Measurements from ENCODE around the gene FKBP14. TPM values are rescaled to one million over a fixed set of nuclear protein-coding genes. Genes with fewer than 3 reads are reported as not detected.

The FKBP14 gene
- total RNA-seq, 1 donor from 2014 or later, result 8.6 TPM

DNA sequence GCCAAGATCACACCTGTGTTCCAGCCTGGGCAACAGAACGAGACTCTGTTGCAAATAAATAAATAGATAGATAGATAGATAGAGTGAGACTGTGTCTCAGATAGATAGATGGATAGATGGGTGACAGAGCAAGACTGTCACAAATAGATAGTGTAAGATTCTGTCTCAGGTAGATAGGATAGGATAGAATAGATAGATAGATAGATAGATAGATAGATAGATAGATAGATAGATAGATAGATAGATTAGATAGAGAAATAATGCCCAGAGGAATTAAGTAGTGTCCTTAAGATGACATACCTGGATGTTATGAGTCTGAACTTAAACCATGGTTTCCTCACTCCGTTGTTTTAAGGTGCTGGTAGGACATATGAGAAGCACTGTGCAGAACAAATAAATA, 9.7 kb upstream of the FKBP14 start:
- intact Hi-C loops (cut with micrococcal nuclease), result no loop called here

DNA sequence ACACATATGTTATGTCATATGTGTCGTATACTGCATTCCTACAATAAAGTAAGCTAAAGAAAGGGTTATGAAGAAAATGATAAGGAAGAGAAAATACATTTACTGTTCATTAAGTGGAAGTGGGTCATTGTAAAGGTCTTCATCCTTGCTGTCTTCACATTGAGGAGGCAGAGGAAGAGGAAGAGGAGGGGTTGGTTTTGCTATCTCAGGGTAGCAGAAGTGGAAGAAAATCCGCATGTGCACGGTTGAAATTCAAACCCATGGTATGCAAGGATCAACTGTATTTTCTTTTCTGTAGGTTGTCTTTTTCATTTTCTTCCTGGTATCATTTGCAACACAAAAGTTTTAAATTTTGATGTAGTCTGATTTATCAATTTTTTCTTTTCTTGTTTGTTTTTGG, 8.0 kb upstream of the FKBP14 start:
- intact Hi-C loops (cut with micrococcal nuclease), result no loop called here

DNA sequence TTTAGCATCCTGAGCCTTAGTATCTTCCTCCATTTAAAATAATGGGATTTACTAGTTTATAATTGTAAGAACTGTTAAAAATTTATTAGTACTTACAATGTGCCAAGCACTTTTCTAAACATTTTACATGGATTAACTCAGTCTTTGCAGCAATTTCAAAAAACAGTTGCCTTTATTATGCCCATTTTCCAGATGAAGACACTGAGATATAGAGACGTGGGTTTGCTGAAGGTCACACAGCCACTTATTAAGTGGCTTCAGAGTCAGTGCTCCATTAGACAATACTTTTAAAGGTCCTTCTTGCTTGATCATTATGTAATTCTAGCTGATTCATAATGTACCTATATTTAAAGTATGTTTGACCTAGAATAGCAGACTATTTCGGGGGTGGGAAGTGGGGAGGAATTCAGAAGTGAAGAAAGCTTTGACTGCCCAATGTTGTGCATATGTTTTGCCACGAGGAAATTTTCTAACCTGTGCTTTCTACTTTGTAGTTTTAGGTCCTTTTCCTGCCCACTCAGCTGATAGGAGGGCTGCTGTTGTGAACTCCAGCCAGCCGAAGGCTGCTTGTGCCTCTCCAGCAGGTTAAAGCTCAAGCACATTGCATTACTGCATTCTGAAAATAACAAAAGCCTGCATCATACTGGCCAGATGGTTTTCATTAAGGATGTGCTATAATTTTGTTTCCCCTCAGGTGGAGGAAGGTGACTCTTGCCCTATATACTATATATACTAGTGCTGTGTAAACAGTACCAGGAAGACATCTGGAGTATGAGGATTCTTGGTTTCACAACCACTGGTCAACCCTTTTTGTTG, 6.0 kb upstream of the FKBP14 start:
- intact Hi-C loops (cut with micrococcal nuclease), result no loop called here

DNA sequence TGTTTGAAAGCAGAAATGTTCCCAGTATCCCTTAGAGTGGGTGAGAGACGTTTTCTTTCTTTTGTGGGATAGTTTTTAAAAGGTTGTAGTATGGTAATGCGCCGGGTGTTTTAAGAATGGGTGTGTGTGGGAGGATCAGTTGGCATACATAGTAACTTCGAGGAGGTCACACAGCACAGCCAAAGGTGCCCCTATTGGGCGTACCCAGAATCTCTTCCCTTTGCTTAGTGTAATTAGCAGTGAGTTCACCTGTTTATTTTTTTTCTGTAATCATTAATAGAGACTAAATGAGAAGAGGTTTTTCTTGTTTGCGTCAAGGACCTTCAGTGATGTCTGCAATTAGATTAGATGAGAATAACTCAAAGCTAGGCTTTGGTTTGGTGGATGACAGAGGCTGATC, 3.2 kb upstream of the FKBP14 start:
- intact Hi-C loops (cut with micrococcal nuclease), result loop anchor here (5.0 kb wide), 2 partner anchors 342 to 698 kb away; no protein-coding TSS in a partner anchor

DNA sequence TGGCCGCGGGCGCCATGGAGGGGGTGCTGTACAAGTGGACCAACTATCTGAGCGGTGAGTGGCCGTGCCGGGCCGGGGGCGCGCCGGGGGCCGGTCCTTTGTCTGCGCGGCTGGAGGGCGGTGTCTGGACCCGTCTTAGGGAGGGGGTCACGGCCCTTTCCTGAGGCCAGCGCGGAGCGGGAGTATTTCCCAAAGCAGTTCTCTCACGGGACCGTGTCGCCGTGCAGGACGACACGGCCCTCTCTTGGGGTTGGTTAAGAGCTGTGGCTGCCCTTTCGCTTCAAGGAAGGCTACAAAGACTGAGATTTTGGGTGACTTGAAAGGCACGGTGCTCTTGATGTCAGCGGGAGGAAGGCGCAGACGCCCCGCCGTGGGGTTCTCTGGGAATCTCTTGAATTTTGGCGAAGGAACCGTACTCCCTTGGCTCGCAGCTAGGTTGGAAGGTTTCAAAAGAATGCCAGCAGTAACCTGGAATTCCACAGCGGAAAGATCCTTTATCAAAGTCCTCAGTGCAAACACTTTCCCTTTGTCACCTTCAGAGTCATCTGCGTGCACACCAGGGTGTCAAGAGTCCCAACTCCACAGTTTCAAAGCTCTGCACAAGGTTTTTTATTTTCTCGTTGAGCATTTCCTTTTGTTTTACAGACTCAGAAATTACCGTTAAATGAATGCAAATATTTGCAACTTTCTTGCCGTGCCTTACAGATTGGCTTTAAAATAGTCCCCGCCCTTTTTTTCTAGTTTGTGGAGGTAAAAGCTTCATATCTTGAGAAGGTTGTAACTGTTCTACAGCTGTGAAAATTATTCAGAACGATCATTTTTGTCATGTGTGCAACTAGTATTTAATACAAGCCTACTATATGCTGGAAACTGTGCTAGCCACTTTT, 2.5 kb upstream of the FKBP14 start:
- intact Hi-C loops (cut with micrococcal nuclease), result loop anchor here (1.0 to 5.0 kb wide), 8 partner anchors 33 to 698 kb away; partner anchors contain the start of genes NOD1 and ZNRF2

GRCh38 chr7:30028216-30028748, 1.8 kb upstream of the FKBP14 start, which contains the start of gene PLEKHA8:
PLEKHA8 (plus strand) TSS chr7:30028412; CDS start chr7:30028763, 351 bp downstream.
- intact Hi-C loops (cut with micrococcal nuclease), result loop anchor here (1.0 to 5.0 kb wide), 8 partner anchors 34 to 699 kb away; partner anchors contain the start of genes NOD1 and ZNRF2

GRCh38 chr7:30027740-30028215, 1.3 kb upstream of the FKBP14 start:
- intact Hi-C loops (cut with micrococcal nuclease), result loop anchor here (1.0 to 5.0 kb wide), 9 partner anchors 35 to 700 kb away; partner anchors contain the start of genes NOD1 and ZNRF2

DNA sequence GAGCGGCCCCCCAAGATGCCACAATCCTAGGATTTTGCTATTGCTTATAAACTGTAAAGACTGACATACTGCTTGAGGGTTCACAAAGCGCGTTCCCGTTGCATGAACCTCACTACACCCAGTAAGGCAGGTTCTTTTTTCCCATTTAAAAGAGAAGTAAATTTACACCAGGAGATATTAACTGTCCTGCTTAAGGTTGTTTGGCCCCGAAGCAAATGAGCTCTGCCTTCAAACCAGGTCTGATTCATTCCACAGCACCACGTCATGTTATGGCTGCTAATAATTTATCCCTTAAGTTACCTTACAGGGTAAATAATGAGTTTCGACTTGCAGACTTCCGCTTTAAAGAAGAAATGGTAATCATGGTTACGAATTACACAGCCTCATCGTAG, 559 bp upstream of the FKBP14 start:
- intact Hi-C loops (cut with micrococcal nuclease), result loop anchor here (2.0 to 5.0 kb wide), 3 partner anchors 322 to 700 kb away; no protein-coding TSS in a partner anchor

GRCh38 chr7:30023524-30023923, 3.0 kb downstream of the FKBP14 start:
- intact Hi-C loops (cut with micrococcal nuclease), result no loop called here

DNA sequence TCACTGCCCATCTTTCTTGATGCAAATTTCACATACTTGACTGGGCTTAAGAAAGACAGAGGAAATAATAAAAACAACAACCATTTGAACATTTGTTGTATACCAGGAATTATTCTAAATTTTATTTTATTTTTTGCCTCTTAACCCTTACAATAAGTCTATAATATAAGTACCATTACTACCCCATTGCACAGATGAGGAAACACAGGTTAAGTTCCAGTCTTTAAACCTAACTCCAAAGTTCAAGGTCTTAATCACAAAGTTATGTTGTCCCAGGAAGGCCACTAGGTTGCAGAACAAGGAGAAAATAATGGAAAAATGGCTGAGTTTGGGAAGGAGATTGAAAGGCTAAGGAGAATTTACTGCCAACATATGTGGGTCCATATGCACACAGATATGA, 3.5 kb downstream of the FKBP14 start:
- intact Hi-C loops (cut with micrococcal nuclease), result no loop called here

DNA sequence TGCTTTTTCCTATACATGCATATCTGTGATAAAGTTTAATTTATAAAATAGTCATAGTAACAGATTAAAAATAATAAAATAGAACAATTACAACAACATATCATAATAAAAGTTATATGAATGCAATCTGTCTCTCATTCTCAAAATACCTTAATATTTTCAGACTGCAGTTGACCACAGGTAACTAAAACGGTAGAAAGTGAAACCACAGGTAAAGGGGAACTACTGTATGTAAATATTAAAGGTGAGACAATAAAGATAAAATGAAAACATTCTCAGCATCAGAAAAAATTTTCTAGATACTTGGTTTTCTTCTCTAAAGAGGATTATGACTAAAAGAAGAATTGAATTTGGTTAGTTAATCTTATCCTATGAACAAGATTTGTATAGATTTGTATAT, 6.0 kb downstream of the FKBP14 start:
- intact Hi-C loops (cut with micrococcal nuclease), result no loop called here

DNA sequence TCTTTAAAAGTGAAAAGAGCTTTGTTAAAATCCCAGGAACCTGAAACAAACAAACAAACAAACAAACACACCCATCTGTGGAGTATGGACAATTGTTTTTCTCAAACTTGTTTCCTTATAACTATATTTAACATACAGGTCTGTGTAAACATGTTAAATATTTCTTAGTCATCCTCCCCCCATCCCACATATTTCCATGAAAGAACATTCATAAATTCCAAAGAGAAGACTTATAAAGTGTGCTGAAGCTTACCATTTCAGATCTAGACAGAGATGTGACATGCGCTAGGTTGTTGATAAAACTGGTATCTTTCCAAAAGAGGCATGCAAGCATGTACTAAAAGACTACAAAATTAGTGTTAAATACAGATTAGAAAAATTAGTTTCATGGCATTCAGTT, 6.5 kb downstream of the FKBP14 start:
- intact Hi-C loops (cut with micrococcal nuclease), result no loop called here

DNA sequence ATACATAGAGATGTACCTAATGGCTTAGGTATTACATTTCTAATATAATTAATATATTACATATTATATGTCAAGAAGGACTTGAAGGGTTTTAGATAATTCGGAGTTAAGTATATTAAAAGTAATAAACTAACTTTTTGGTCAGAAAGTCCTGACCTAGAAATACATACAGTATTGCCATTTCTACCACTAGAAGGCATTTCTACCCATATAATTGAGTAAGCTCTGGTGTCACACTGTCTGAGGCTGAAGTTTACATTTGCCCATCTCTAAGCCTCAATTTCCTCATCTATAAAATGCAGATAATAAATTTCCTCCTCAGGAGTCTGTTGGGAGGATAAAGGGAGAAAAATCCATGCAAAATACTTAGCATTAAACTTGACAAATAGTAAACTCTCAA, 7.1 kb downstream of the FKBP14 start:
- intact Hi-C loops (cut with micrococcal nuclease), result no loop called here

GRCh38 chr7:30018451-30018850, 8.1 kb downstream of the FKBP14 start:
- intact Hi-C loops (cut with micrococcal nuclease), result no loop called here

DNA sequence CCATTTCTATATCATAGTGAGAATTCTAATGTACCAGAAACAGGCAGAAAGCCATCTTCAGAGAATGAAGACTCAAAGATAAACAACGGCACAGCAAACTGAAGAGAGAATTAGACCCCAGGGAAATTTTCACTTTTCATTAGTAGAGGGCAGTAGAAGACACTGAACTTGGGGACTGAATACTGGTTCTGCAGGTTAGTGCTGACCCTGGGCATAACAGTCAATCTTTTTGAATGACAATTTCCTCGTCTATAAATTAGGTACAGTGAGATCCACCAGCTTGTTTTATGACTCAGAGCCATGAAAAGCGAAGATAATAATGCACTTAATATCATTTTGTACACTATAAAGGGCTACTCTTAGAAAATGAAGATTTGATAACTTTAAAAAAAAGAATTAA, 13.7 kb downstream of the FKBP14 start:
- intact Hi-C loops (cut with micrococcal nuclease), result no loop called here

- intact Hi-C loops (cut with micrococcal nuclease), result no loop called here
These were observed 16.5 kb downstream of the FKBP14 start for GRCh38 chr7:30010021-30010420.

DNA sequence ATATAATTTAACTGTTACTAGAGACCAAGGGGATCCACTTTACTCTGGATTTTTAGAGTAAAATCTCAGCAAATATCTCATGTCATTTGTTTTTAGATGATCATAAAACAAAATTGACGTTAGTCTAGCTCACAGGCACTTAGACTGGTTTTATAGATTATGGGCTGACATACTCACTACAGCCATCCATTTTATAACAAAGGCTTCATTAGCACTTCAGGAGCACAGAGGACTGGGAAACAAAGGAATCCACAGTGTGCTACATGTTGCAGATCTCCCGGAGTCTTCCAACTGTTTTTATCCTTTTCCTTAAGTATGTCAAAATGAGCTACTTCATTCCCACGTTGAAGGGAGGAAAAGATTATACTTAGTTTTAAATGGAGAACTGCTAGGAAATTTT, 21.0 kb downstream of the FKBP14 start:
- intact Hi-C loops (cut with micrococcal nuclease), result no loop called here

DNA sequence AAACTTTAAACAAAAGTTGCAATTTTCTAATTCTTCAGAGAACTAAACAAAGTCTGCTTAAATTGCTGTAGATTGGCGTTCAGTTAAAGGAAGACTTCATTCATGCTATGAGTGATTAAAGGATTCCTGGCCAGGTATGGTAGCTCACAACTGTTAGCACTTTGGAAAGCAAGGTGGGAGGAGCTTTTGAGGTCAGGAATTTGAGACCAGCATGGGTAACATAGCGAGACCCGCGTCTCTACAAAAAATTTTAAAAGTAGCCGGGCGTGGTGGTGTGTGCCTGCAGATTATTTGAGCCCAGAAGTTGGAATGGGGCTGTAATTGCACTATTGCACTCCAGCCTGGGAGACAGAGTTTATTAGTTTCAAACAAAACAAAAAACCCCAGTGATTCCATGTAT, 23.4 kb downstream of the FKBP14 start:
- intact Hi-C loops (cut with micrococcal nuclease), result no loop called here

GRCh38 chr7:30001998-30002397, 24.5 kb downstream of the FKBP14 start:
- intact Hi-C loops (cut with micrococcal nuclease), result no loop called here

DNA sequence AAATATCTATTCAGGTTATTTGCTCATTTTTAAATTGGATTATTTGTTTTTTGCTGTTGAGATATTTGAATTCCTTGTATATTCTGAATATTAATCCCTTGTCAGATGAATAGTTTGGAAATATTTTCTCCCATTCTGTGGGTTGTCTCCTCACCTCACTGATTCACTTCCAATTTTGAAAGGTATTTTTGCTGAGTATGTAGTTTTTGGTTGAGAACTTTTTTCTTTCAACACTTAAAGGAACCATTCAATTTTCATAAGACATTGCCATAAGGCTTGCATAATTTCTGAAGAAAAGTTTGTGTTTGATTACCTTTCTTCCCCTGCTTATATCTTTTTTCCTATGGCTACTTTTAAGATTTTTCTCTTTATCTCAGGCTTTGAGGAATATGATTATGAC, 28.0 kb downstream of the FKBP14 start:
- intact Hi-C loops (cut with micrococcal nuclease), result no loop called here

- intact Hi-C loops (cut with micrococcal nuclease), result no loop called here
These were observed 30.2 kb downstream of the FKBP14 start for GRCh38 chr7:29996321-29996720.

GRCh38 chr7:29995652-29996051, 30.9 kb downstream of the FKBP14 start:
- intact Hi-C loops (cut with micrococcal nuclease), result no loop called here

All from T-helper 2 cell treated with Interferon-gamma antibody and Interleukin-4, amounts not matched to agents 100 ng/mL and 5 ng/mL, for 36 hours (primary cell).